IMR-90 (cell line): ENCODE data around the gene TRAK2. TPM values are rescaled to one million over a fixed set of nuclear protein-coding genes. Genes with fewer than 3 reads are reported as not detected.

Source experiments
- ATAC-seq: fragments of 200-7000 bp; cut with Tn5 transposase; 2 replicates; pipeline ENCODE4 v1.9.1; 2020; ENCODE audit warnings: low read depth, mild to moderate bottlenecking, moderate library complexity
- BruUV-seq: library from RNA; stranded (reverse); fragments of 400-500 nt; replicated peaks from 2 replicates; lab custom pipeline; 2021; lab: Mats Ljungman, UMichigan
- CTCF ChIA-PET: fragments of 300-600 bp; formaldehyde crosslinking; extraction: SDS; loops from one replicate; lab custom pipeline; 2021; ENCODE audit warnings: antibody characterized with exemption; lab: Yijun Ruan, JAX
- POLR2A ChIA-PET: fragments of 300-600 bp; sonication (Branson Sonifier 250); formaldehyde crosslinking; loops from one replicate; lab custom pipeline; 2022; ENCODE audit warnings: antibody characterized with exemption; ENCODE audit not compliant: unreplicated experiment; lab: Charles Lee
- DNase-seq: peaks from one replicate; pipeline ENCODE4 v3.0.0; 2013
- H2AFZ ChIP-seq: replicated peaks from 2 replicates; pipeline ENCODE3; 2013; ENCODE audit warnings: low read length, mild to moderate bottlenecking; ENCODE audit not compliant: poor library complexity
- H2AK5ac ChIP-seq: 2 replicates; pipeline ENCODE4 v1.6.1; 2013; ENCODE audit warnings: low read depth, low read length, inconsistent platforms
- H2AK9ac ChIP-seq: replicated peaks from 2 replicates; pipeline ENCODE3; 2013; ENCODE audit warnings: mild to moderate bottlenecking, low read depth, low read length, moderate library complexity; ENCODE audit not compliant: poor library complexity
- H2BK120ac ChIP-seq: 2 replicates; pipeline ENCODE4 v1.6.1; 2013; ENCODE audit warnings: low read depth, low read length, inconsistent platforms
- H2BK15ac ChIP-seq: 3 replicates; pipeline ENCODE4 v1.6.1; 2013; ENCODE audit warnings: low read depth, low read length, inconsistent platforms
- H2BK20ac ChIP-seq: 2 replicates; pipeline ENCODE4 v1.6.1; 2013; ENCODE audit warnings: low read depth, mild to moderate bottlenecking, inconsistent platforms, low read length, moderate library complexity
- H2BK5ac ChIP-seq: 2 replicates; pipeline ENCODE4 v1.6.1; 2013; ENCODE audit warnings: mild to moderate bottlenecking, low read depth, low read length, inconsistent platforms; ENCODE audit not compliant: poor library complexity, severe bottlenecking
- H3K14ac ChIP-seq: replicated peaks from 2 replicates; pipeline ENCODE4 v1.6.1; 2013; ENCODE audit warnings: low read depth, low read length, inconsistent platforms
- H3K18ac ChIP-seq: 2 replicates; pipeline ENCODE4 v1.6.1; 2013; ENCODE audit warnings: low read depth, low read length, control low read depth
- H3K23ac ChIP-seq: 2 replicates; pipeline ENCODE4 v1.6.1; 2013; ENCODE audit warnings: low read depth, low read length, inconsistent platforms
- H3K27ac ChIP-seq: 2 replicates; pipeline ENCODE4 v1.5.1; 2013; ENCODE audit warnings: mild to moderate bottlenecking, control low read depth, low read length; ENCODE audit not compliant: insufficient read depth
- H3K27me3 ChIP-seq: 2 replicates; pipeline ENCODE4 v1.6.1; 2013; ENCODE audit warnings: low read length; ENCODE audit not compliant: control insufficient read depth, insufficient read depth
- H3K36me3 ChIP-seq: 2 replicates; pipeline ENCODE4 v1.6.1; 2013; ENCODE audit warnings: low read length, mixed read lengths; ENCODE audit not compliant: control insufficient read depth, insufficient read depth
- H3K4ac ChIP-seq: 2 replicates; pipeline ENCODE4 v1.6.1; 2013; ENCODE audit warnings: low read depth, low read length, inconsistent platforms
- H3K4me1 ChIP-seq: 2 replicates; pipeline ENCODE4 v1.6.1; 2013; ENCODE audit warnings: low read length, mixed read lengths; ENCODE audit not compliant: control insufficient read depth, insufficient read depth
- H3K4me2 ChIP-seq: 2 replicates; pipeline ENCODE4 v1.6.1; 2013; ENCODE audit warnings: low read depth, mild to moderate bottlenecking, control low read depth, low read length, moderate library complexity
- H3K4me3 ChIP-seq: 2 replicates; pipeline ENCODE4 v1.5.1; 2013; ENCODE audit warnings: low read depth, mild to moderate bottlenecking, control low read depth, low read length, moderate library complexity; ENCODE audit not compliant: insufficient read depth
- H3K56ac ChIP-seq: 2 replicates; pipeline ENCODE4 v1.6.1; 2013; ENCODE audit warnings: low read length, inconsistent platforms; ENCODE audit not compliant: insufficient read depth; ENCODE audit errors: extremely low read depth
- H3K79me1 ChIP-seq, 2 experiments: 2 replicates each; pipeline ENCODE4 v1.6.1; 2013; ENCODE audit warnings: low read length in 2 of 2, inconsistent platforms in 1 of 2, low read depth in 1 of 2
- H3K9ac ChIP-seq: 2 replicates; pipeline ENCODE4 v1.6.1; 2013; ENCODE audit warnings: low read depth, low read length, control low read depth
- H3K9me1 ChIP-seq: 2 replicates; pipeline ENCODE4 v1.6.1; 2013; ENCODE audit warnings: low read length, inconsistent platforms; ENCODE audit not compliant: insufficient read depth
- H3K9me3 ChIP-seq: 2 replicates; pipeline ENCODE4 v1.6.1; 2013; ENCODE audit warnings: low read length; ENCODE audit not compliant: control insufficient read depth, insufficient read depth
- H4K20me1 ChIP-seq: 2 replicates; pipeline ENCODE4 v1.6.1; 2013; ENCODE audit warnings: low read length, inconsistent platforms; ENCODE audit not compliant: insufficient read depth
- H4K5ac ChIP-seq: 2 replicates; pipeline ENCODE4 v1.6.1; 2013; ENCODE audit warnings: mild to moderate bottlenecking, low read depth, low read length, control low read depth
- H4K8ac ChIP-seq, 2 experiments: 2 replicates each; pipeline ENCODE4 v1.6.1; 2013; ENCODE audit warnings: low read depth in 2 of 2, low read length in 2 of 2, control low read depth in 1 of 2, inconsistent platforms in 1 of 2
- H4K91ac ChIP-seq: 2 replicates; pipeline ENCODE4 v1.6.1; 2013; ENCODE audit warnings: low read depth, low read length, inconsistent platforms; ENCODE audit not compliant: insufficient read depth
- NFE2L2 ChIP-seq: fragments of 150-350 bp; IDR thresholded peaks from 2 replicates; pipeline ENCODE4 v1.6.1; 2016; ENCODE audit warnings: low read depth, mild to moderate bottlenecking, low read length
- RCOR1 ChIP-seq: IDR thresholded peaks from 2 replicates; pipeline ENCODE4 v1.6.1; 2012; ENCODE audit warnings: mild to moderate bottlenecking, low read length, improper control_type of control experiment; ENCODE audit not compliant: insufficient replicate concordance
- WGBS, 2 experiments: methylation state at CpG; one replicate each; pipeline versions ENCODE4 v1.1.5 to v1.1.7; 2013; ENCODE audit warnings: missing lambda C conversion rate in 2 of 2; ENCODE audit not compliant: insufficient read length in 1 of 2; ENCODE audit errors: extremely low coverage in 2 of 2; 5-methylcytosine and 5-hydroxymethylcytosine counted together
- dilution Hi-C: fragments of 300-500 bp; cut with HindIII; formaldehyde crosslinking; loops from one replicate; pipeline ENCODE4 v1.14.3; 2018; ENCODE audit warnings: low sequenced_read_pairs; ENCODE audit not compliant: unreplicated experiment
- in situ Hi-C: fragments of 300-500 bp; cut with MboI; formaldehyde crosslinking; loops from 3 replicates; pipeline ENCODE4 v1.14.3; 2019; ENCODE audit warnings: low sequenced_read_pairs, inconsistent platforms, mixed read lengths
- intact Hi-C: fragments of 100-400 bp; cut with micrococcal nuclease; formaldehyde crosslinking; loops from 2 replicates; pipeline ENCODE4 v1.10.0; 2022
- polyA plus RNA-seq, 3 experiments: library from polyadenylated mRNA; depleted of rRNA; stranded (reverse); fragments of >200 nt; gene quantifications; 2 replicates each; pipeline ENCODE4 v1.2.3, GENCODE V29; 2012; ENCODE audit warnings: low replicate concordance in 1 of 3
- total RNA-seq: library from RNA; depleted of rRNA; stranded (reverse); fragments of >200 nt; gene quantifications from 2 replicates; pipeline ENCODE4 v1.2.3, GENCODE V29; 2012

The TRAK2 gene
- total and polyA plus RNA-seq, 2 of the 4 experiments (the other 2 are of a cell fraction), result 13.1 to 65.4 TPM

DNA sequence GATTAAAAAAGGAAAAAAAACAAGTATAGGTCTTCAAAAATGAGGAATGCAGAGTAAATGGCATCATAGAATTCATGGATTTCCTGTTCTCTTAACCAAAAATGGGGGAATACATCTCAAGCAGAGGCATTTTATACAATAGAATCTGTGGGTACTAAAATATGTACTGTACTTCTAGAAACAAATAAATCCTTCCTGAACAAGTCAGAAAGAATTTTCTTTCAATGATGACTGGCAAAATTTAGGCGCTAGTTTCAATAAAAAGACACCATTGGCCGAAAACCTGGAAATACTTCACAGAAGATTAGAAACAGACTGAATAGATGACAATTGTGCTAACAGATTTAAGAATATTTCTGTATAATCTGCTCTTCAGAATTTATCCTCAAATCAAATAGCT is 15.1 kb downstream of the TRAK2 start:
- POLR2A ChIA-PET, result no interaction called here
- Histone ChIP-seq H3K9me1 (peaks cover 2% of the 10 kb centered on the region; the same call in 1 of the 2 replicates), H4K91ac (no peak overlapping the region), H3K79me1 (peaks cover 32 to 50% of the 10 kb centered on the region in 2 experiments), H4K20me1 (no peaks in the 10 kb centered on the region; the same call in 1 of the 2 replicates), H2BK20ac (no peak overlapping the region), H2BK5ac (no peak overlapping the region), H2BK15ac (no peak overlapping the region), H3K4me3 (no peak overlapping the region), H3K9ac (no peak overlapping the region), H2AK9ac (no peak overlapping the region), H3K56ac (no peak overlapping the region), H4K5ac (no peak overlapping the region), H2AK5ac (no peak overlapping the region), H2AFZ (no peak overlapping the region), H3K27ac (no peak overlapping the region), H3K4me1 (peaks cover 7% of the 10 kb centered on the region), H3K9me3 (no peaks in the 10 kb centered on the region), H3K4me2 (no peak overlapping the region), H3K23ac (no peak overlapping the region), H2BK120ac (no peak overlapping the region), H3K18ac (no peak overlapping the region), H4K8ac (no peak overlapping the region), H3K27me3 (no peaks in the 10 kb centered on the region), H3K36me3 (no peaks in the 10 kb centered on the region), H3K14ac (no peak overlapping the region), H3K4ac (no peak overlapping the region)
- no peak for ATAC-seq
- BruUV-seq, result no TSS peak
- no peak for TF ChIP-seq RCOR1
- TF ChIP-seq NFE2L2, result peak; percentile 57
- dilution Hi-C loops, result no loop called here
- CTCF ChIA-PET, result no interaction called here
- DNase-seq, result no peak
- WGBS, 2 experiments, result no CpG with 5 or more reads among the region's 2 CpGs
- intact Hi-C loops, result no loop called here
- in situ Hi-C loops, result no loop called here
